GM18861 (cell line): Measurements from ENCODE around the gene PIKFYVE.
"Not testable (repeated sequence)": the region's sequence is repeated elsewhere in the genome, so short reads cannot be mapped to it uniquely, and the experiment has no call there.

Source experiments
- ATAC-seq: cut with Tn5 transposase; IDR thresholded peaks from one replicate; pipeline ENCODE4 v1.9.1; 2021; ENCODE audit not compliant: unreplicated experiment

PIKFYVE gene

DNA sequence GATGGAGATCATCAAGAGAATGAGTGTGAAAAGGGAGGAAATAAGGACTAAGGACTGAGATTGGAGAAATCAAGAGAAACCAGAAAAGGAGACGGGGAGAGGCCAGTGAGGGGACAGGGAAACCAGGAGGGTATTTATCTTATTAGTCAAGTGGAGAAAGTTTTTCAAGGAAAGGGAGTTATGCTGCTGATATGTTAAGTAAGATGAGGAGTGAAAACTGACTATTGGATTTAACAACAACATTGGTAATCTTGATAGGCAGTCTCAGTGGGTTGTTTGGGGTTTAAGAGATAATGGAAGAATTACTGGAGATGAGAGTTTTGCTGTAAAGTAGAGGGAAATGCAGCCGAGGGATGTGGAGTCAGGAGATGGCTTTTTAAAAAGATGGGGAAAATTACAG, 30.6 kb downstream of the PIKFYVE start:
- no peak for ATAC-seq

DNA sequence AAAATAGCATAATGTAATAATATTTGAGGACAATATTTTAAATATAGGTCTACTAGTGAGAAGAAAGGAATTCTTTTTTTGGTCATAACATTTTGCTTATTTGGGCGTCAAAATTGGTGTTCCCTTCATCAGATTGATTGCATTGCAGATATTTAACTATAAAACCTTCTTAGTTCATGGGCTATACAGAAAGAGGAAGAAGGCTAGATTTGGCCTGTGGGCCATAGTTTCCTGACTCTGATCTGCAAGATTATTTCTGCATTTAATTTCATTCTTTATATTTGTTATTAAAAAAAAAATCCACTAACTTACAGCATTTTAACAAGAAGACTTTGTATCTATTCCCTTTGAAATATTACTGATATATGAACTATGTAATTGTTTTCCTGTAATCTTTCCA, 31.9 kb downstream of the PIKFYVE start:
- no peak for ATAC-seq

DNA sequence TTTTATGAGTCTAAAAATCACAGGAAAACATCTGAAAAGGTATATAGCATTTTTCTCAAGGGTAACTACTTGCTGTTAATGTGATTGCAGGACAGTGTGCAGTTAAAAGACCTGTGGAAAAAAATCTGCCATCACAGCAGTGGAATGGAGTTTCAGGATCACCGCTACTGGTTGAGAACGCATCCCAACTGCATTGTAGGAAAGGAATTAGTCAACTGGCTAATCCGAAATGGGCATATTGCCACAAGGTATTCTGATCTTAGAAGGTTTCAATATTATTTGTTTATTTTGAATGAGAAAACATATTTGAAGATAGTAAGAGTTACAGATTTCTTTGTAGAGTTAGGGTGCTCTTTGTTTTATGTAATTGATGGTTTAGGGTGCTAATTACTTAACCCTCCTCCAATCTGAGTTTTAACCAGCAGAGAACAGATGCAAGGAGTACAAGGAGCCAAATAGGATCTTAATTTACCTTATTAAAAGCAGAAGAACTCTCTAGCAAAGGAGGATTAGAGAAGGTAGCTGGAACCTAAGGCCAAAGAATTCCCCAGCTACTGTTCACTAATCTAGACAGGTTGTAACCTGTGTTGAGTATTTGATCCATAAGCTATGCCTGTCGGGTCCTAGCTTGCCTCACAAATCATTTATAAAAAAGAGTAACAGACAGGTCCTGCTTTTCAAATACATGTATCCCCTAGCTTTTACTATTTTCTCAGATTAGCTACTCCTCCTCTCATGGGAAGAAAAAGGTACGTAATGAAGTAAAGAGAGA, 35.0 kb downstream of the PIKFYVE start:
- ATAC-seq: no peak

DNA sequence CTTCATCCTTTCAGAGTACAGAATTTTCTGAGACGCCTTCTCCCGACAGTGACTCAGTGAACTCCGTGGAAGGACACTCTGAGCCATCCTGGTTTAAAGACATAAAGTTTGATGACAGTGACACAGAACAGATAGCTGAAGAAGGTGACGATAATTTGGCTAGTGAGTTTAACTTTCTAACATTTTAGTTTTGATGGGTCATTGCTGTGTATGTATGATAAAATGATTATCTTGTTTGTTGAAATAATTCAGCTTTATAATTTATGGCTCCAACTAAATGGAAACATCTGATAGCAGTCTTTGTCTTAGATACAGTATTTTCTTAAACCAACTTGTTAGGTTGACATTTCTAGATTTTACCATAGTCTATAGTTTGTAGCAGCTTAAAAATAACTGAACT, 38.1 kb downstream of the PIKFYVE start:
- no peak for ATAC-seq

DNA sequence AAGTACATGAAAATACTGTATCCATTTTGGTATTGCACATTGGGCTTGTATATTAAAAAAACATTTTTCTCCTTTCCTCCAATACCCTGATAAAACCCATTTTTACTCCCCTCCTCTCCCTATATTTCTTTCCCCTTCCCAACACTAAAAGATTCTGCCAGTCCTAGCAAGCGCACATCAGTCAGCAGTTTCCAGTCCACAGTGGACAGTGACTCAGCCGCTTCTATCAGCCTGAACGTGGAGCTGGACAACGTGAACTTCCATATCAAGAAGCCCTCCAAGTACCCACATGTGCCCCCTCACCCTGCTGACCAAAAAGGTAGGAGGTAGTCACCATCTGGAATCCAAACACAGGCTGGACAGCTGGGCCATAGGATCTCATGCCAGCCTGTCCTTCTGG, 38.6 kb downstream of the PIKFYVE start:
- ATAC-seq: no peak

DNA sequence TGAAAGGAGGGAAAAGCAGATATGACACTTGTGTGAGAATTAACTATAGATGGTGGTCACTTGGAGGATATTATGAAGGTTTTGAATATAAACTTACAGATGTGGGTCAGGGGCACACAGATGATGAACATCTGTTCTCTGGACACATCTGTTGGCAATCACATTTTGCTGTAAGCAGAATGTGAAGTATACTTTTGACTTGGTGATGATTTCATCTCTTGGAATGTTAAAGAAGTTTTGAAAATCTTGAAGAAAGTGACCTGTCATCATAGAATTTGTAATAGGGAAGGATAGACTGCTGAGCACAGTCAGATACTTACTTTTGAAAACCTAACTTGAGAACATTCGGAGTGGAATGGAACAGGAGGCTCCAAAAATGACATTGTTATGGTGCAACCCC, 40.2 kb downstream of the PIKFYVE start:
- ATAC-seq: no peak

DNA sequence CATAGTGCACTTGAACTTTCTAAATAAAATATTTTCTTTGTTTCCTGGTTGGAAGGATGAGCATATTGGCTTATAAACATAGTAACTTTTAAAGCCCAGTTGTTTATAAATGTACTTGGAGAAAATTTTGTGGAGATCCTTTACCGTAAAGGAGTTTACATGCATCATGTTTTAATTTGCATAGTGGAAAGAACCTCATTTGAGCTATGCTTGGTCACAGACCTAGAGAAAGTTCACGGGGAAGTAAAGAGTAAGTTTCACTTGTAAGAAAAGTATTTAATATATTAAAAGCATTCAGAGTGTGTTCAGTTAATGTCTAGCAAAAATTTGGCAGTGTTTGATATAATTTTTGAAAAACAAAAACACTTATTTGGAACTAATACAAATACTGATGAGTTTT, 45.3 kb downstream of the PIKFYVE start:
- ATAC-seq: peak; percentile 50

DNA sequence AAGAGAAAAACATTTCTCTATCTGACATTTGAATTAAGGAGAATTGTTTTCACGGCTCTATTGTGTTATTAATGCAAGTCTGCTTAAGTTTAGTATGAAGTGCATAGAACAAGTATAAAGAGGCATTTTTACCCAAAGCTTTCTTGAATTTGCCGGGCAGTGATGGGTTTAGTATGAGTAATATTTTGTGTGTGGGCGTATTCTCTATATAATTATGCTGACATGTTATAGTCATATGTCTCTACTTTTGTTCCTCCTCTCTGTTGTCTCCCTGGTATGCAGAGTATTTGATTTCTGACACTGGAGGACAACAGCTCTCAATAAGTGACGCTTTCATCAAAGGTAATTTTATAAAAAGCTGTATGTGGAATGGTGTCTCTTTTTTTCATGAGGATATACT, 45.9 kb downstream of the PIKFYVE start:
- peak; percentile 53 for ATAC-seq

DNA sequence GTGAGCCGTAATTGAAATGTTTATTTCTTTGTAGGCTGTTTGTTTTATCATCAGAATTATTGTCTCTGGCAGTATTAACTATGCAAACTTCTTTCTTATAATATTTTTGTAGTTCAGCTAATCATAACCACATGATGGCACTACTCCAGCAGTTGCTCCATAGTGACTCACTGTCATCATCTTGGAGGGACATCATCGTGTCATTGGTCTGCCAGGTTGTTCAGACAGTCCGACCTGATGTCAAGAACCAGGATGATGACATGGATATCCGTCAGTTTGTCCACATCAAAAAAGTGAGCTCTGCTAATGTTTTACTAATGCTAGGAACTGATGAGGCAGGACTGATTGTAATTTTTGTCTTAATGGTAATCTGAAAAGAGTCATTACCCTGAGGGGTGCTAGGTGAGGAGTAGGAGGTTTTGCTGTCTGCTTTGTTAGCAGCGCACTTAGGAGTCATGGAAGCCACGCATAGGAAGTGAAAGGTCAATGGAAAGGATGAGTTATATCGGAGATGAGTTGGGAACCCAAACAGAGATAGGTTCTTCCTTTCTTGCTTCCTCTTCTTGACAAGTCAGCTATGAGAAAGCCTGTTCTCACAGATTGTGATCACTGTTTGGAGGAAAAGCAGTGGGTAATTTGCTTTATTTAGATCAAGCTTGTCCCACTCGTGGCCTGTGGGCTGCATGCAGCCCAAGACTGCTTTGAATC, 49.2 kb downstream of the PIKFYVE start:
- ATAC-seq: peak; percentile 56

DNA sequence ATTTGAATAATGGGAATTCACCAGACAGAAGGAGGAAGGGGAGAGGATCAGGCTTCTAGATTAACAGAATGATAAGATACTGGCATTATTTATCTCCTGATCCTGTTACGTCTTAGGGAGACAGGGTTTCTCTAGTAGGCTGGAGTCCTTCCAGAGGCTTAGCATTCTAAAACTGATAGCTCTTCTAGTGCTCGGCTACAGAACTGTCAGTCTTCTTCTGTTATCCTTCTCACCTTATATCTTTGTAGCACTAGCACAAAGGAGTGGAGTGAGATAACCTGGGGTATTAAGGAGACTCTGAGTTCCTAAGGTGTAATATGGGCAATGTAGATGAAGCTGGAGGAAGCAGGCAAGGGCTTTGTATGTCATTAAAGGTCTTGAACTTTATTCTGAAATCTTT, 52.1 kb downstream of the PIKFYVE start:
- ATAC-seq: no peak

DNA sequence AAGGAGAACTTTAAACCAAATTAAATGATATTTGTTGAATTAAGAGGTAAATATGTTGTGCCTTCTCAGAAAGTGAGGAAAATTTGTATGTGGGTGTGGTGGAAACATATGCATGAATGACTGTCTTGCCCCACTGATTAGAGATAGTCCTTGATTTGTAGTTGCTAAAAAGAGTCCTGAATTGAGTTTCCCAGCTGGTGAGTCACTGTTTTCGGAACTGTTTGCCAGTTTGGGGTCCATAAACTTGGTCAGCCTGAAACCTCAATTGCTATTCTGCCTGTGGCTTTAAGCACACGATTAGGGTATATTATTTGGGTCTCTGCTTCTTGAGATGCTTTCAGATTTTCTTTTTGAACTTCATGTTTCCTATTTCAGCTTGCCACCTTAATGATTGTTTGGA, 53.3 kb downstream of the PIKFYVE start:
- peak; percentile 18 for ATAC-seq

DNA sequence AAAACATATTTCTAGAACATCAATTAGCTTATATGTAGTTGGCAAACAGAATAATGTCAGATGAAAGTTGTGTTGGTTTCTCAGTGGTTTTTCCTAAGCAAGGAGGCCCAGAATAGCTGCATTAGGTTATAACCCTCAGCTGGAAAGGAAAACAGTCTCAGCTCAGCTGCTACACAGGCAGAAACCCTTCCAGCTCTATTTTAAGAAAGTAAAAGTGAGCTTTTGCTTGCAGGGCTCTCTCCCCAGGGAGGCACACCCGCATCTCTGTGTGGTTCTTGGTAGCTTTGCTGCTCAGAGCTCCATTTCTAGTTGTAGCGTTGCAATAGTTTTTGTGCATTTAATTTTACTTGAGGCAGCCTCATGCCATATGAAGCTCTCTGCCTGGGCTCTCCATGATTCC, 54.6 kb downstream of the PIKFYVE start:
- ATAC-seq: peak; percentile 88

DNA sequence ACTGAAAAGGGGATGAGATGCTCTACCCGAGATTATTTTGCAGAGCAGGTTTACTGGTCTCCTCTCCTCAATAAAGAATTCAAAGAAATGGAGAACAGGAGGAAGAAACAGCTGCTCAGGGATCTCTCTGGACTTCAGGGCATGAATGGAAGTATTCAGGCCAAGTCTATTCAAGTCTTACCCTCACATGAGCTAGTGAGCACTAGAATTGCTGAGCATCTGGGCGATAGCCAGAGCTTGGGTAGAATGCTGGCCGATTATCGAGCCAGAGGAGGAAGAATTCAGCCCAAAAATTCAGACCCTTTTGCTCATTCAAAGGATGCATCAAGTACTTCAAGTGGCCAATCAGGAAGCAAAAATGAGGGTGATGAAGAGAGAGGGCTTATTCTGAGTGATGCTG, 60.0 kb downstream of the PIKFYVE start:
- ATAC-seq: no peak

DNA sequence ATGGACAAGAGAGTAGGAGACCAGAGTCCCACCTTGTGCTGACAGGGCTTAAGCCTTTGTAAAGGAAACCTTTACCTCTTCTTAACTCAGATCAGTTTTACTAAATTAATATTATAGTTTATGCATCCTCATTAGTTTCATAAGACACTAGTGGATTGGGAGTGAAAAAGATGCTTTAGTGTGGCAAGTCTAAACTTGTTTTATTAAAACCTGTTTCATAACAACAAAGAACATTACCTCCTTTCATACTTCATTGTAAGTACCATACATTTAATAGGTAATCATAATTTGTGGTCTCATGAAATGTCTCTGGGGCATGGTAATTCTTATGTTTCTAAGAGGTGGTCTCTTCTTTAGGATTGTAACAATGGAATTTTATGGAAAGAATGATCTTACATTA, 63.4 kb downstream of the PIKFYVE start:
- ATAC-seq: no peak

DNA sequence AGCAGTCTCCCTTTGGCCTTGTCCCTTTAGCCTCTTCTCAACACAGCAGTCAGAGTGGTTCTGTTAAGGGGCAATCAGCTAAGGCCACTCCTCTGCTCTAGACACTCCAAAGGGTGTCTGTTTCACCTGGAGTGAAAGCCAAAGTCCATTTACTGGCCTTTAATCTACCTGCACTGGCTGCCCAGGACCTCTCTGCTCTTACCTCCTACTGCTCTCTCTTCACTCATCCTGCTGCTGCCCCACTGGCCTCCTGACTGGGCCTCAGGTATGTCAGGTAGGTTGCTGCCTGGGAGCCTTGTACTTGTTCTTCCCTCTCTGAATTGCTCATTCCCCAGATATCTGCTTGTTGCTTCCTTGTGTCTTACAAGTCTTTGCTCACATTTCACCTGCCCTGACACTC, 68.2 kb downstream of the PIKFYVE start:
- no peak for ATAC-seq

DNA sequence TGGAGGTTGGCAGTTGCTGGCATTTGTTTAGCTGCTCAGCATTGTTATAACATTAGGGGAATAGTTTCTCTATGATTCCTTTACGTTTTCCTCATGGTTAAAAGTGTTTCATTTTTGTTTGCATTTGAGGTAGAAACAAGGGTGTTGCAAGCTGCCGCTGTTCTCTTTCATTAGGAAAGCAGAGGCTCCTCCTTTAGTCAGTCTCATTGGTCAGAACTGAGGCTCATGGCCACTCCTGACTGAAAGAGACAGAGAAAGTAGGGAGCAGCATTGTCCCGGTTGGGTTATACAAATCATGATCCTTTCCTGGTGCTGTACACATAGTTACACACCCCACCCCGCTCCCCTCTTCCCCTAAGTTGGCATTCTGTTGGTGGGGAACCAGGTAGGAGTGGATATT, 80.7 kb downstream of the PIKFYVE start:
- ATAC-seq: no peak

DNA sequence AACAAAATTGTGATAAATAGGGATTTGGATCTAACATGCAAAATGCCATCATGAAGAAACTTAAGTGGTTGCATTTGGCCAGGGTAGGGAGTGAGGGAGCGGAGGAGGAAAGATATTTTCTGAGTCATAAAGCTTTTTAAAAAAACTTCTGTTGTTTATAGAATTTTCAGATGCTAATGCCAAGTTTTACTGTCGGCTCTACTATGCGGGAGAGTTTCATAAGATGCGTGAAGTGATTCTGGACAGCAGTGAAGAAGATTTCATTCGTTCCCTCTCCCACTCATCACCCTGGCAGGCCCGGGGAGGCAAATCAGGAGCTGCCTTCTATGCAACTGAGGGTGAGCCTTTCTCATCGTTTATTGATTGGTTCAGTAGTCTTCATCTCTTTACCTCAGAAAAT, 84.6 kb downstream of the PIKFYVE start:
- no peak for ATAC-seq

DNA sequence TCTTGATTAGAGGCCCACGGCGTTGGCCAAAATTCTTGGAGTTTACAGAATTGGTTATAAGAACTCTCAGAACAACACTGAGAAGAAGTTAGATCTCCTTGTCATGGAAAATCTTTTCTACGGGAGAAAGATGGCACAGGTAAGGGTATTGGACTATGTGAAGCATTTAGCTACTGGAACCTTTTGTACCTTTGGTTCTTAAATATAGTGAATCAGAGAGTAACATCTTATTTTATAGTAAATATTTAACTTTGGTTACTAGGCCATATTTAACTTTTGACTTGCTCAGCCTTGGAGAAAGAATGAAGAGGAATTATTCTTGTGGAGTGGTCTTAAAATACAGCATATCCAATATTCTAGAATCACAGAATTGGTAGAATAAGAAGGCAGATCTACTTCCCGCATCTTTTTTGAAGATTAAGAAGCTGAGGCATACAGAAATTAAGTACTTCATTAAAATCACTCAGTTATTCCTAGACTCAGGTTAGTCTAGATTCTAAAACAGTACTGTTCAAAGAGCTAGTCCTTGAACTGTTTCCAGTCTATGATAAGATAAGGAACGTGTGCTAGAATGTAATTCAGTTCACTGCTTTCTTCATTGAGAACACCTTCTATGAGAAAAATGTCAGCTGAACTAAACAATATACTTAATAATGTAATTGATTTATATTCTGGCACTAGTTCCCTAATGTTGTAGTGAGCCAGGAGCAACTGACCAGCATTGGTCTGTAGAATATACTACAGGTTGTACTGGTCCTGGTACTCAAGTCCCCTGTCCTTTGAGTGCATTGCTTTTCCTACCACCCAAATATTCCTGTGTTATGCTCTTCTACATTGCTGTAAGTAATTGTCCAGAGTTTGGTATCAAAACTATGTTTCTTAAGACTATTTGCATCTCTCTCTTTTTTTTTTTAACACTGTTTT, 86.9 kb downstream of the PIKFYVE start:
- no peak for ATAC-seq

DNA sequence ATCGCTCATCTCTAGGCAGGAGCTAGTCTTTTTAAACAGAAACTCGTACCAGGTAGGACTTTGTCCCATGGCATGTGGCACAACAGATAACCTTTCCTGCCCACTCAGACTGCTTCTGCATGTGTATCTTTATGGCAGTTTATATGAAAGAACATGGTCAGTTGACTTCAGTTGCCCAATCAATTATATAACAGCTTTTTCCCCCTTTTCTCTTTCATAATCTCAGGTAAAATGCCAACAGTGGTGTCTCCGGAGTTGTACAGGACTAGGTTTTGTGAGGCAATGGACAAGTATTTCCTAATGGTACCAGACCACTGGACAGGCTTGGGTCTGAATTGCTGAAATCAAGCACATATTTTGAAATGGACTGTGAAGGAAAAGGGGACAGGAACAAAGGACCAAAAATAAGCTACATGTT, 88.9 kb downstream of the PIKFYVE start:
- no peak for ATAC-seq

DNA sequence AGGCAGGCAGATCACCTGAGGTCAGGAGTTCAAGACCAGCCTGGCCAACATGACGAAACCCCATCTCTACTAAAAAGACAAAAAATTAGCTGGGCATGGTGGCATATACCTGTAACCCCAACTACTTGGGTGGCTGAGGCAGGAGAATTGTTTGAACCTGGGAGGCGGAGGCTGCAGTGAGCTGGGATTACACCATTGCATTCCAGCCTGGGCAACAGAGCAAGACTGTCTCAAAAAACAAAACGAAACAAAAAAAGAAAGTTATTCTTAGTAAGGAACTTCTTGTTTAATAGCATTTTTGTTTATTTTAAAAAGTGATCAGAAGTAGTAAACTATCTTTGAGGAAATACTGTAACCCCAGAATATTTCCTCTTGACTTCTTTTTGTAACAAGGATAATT, 90.4 kb downstream of the PIKFYVE start:
- not testable (repeated sequence) for ATAC-seq

DNA sequence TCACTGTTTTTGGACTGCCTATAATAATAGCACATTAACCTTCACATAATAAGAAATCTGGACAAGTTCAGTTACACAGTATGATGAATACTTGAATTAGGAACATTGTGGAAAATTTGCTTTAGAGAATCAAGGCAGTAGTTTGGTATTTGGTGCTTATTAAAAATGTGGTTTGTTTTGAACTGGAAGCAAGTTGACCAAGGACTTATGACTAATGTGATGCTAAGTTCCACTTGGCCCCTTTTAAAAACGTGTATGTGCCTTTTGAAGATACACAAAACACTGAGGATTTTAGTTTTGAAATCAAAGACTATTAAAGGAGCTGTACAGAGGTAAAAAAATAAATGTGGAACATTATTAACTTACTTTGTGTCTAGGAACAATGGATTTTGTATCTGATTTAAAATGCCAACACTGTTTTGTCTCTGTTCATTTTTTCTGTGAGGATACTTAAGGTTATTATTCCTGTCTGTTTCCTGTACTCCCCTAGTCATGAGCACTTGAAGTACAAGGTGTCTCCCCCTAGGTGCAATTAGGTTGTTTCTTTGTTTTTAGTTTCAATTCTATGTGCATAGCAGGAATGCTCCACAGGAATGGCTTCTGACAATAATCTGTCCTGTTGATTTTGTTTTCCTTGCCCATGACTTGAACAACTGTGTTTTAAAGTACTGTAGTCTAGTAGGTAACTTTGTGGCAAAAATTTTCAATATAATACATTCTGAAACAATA, 91.0 kb downstream of the PIKFYVE start:
- no peak for ATAC-seq
